Loucy (cell line): ENCODE data around the gene ARHGEF17.

ENCODE experiments used
- H2AFZ ChIP-seq: fragments of 200-600 bp; sonication (generic); 2 replicates; pipeline ENCODE4 v1.6.0; 2016; ENCODE audit warnings: antibody characterized with exemption, mild to moderate bottlenecking, low read length, moderate library complexity
- H3F3A ChIP-seq: fragments of 200-600 bp; 2 replicates; pipeline ENCODE4 v1.6.0; 2016; ENCODE audit warnings: antibody characterized with exemption, low read depth, mild to moderate bottlenecking
- H3K27me3 ChIP-seq: fragments of 200-600 bp; sonication (generic); 2 replicates; pipeline ENCODE4 v1.6.1; 2014; ENCODE audit warnings: low read length, mild to moderate bottlenecking; ENCODE audit not compliant: insufficient read depth, poor library complexity, severe bottlenecking
- H3K36me3 ChIP-seq: fragments of 200-600 bp; sonication (generic); 2 replicates; pipeline ENCODE4 v1.6.1; 2016; ENCODE audit warnings: low read length; ENCODE audit not compliant: insufficient read depth
- H3K4me1 ChIP-seq: fragments of 200-600 bp; sonication (generic); 2 replicates; pipeline ENCODE4 v1.5.1; 2014; ENCODE audit warnings: low read length, mild to moderate bottlenecking; ENCODE audit not compliant: insufficient read depth, poor library complexity, severe bottlenecking
- H3K4me2 ChIP-seq: fragments of 200-600 bp; sonication (generic); 2 replicates; pipeline ENCODE4 v1.6.0; 2014; ENCODE audit warnings: antibody characterized with exemption, low read length, low read depth, mild to moderate bottlenecking; ENCODE audit not compliant: poor library complexity, severe bottlenecking
- H3K4me3 ChIP-seq: fragments of 200-600 bp; sonication (generic); 2 replicates; pipeline ENCODE4 v1.5.1; 2014; ENCODE audit warnings: low read length, mild to moderate bottlenecking, mixed read lengths; ENCODE audit not compliant: poor library complexity, severe bottlenecking
- H3K79me2 ChIP-seq: fragments of 200-600 bp; sonication (generic); 2 replicates; pipeline ENCODE4 v1.6.1; 2014; ENCODE audit warnings: low read length; ENCODE audit not compliant: insufficient read depth
- H3K9ac ChIP-seq: fragments of 200-600 bp; sonication (generic); 2 replicates; pipeline ENCODE4 v1.6.0; 2014; ENCODE audit warnings: mild to moderate bottlenecking, low read depth, low read length, moderate library complexity; ENCODE audit not compliant: poor library complexity, severe bottlenecking
- H3K9me2 ChIP-seq: fragments of 200-600 bp; sonication (generic); replicated peaks from 2 replicates; pipeline ENCODE4 v1.6.1; 2016; ENCODE audit warnings: low read depth, low read length, mixed read lengths
- H3K9me3 ChIP-seq: fragments of 200-600 bp; sonication (generic); 2 replicates; pipeline ENCODE4 v1.6.1; 2014; ENCODE audit warnings: mild to moderate bottlenecking, antibody characterized with exemption, low read length, low read depth; ENCODE audit not compliant: insufficient read depth
- H4K20me1 ChIP-seq: fragments of 200-600 bp; sonication (generic); 2 replicates; pipeline ENCODE4 v1.6.0; 2014; ENCODE audit warnings: antibody characterized with exemption, low read length, mild to moderate bottlenecking; ENCODE audit not compliant: insufficient read depth, poor library complexity, severe bottlenecking
- CTCF ChIP-seq: fragments of 200-600 bp; sonication (generic); conservative IDR thresholded peaks from 2 replicates; pipeline ENCODE4 v1.5.1; 2014; ENCODE audit warnings: mild to moderate bottlenecking, antibody characterized with exemption, low read length
- EZH2phosphoT487 ChIP-seq: fragments of 200-600 bp; IDR thresholded peaks from 2 replicates; pipeline ENCODE4 v1.6.1; 2018; ENCODE audit warnings: antibody characterized with exemption, mild to moderate bottlenecking, moderate library complexity, borderline replicate concordance

ARHGEF17 gene

GRCh38 chr11:73343076-73343873 lies 35.2 kb downstream of the ARHGEF17 start:
- Histone ChIP-seq H3K4me2 (no peak overlapping the region), H2AFZ (no peak overlapping the region), H3K4me1 (no peaks in the 10 kb centered on the region), H3K4me3 (no peak overlapping the region), H3K9ac (no peak overlapping the region), H3K79me2 (no peaks in the 10 kb centered on the region), H4K20me1 (no peaks in the 10 kb centered on the region), H3K27me3 (no peaks in the 10 kb centered on the region), H3F3A (no peaks in the 10 kb centered on the region), H3K36me3 (no peaks in the 10 kb centered on the region), H3K9me3 (no peaks in the 10 kb centered on the region), H3K9me2 (no peaks in the 10 kb centered on the region)
- TF ChIP-seq CTCF (no peak), EZH2phosphoT487 (no peak)

GRCh38 chr11:73344191-73344607 lies 36.1 kb downstream of the ARHGEF17 start:
- H2AFZ ChIP-seq = no peak overlapping the region
- no peaks in the 10 kb centered on the region for H4K20me1 ChIP-seq
- H3K9ac ChIP-seq = no peak overlapping the region

GRCh38 chr11:73345481-73346160 lies 37.5 kb downstream of the ARHGEF17 start:
- H3K36me3 ChIP-seq = no peaks in the 10 kb centered on the region
- no peaks in the 10 kb centered on the region for H3K9me2 ChIP-seq
- H2AFZ ChIP-seq = no peak overlapping the region
- no peaks in the 10 kb centered on the region for H3K9me3 ChIP-seq
- no peaks in the 10 kb centered on the region for H3K79me2 ChIP-seq
- TF ChIP-seq EZH2phosphoT487 (no peak), CTCF (no peak)
- H3K4me1 ChIP-seq = no peaks in the 10 kb centered on the region
- H3F3A ChIP-seq = no peaks in the 10 kb centered on the region
- no peaks in the 10 kb centered on the region for H4K20me1 ChIP-seq
- no peaks in the 10 kb centered on the region for H3K27me3 ChIP-seq
- no peak overlapping the region for H3K9ac ChIP-seq
- H3K4me3 ChIP-seq = no peak overlapping the region
- H3K4me2 ChIP-seq = no peak overlapping the region

More at GRCh38 chr11:73344191-73344607, 36.1 kb downstream of the ARHGEF17 start:
- H3K9me2 ChIP-seq = no peaks in the 10 kb centered on the region
- H3F3A ChIP-seq = no peaks in the 10 kb centered on the region
- H3K36me3 ChIP-seq = no peaks in the 10 kb centered on the region
- H3K4me3 ChIP-seq = no peak overlapping the region
- TF ChIP-seq CTCF (no peak), EZH2phosphoT487 (no peak)
- no peaks in the 10 kb centered on the region for H3K9me3 ChIP-seq
- no peak overlapping the region for H3K4me2 ChIP-seq
- no peaks in the 10 kb centered on the region for H3K79me2 ChIP-seq
- H3K27me3 ChIP-seq = no peaks in the 10 kb centered on the region
- no peaks in the 10 kb centered on the region for H3K4me1 ChIP-seq
